SK-N-DZ (cell line): ENCODE data around the gene BLVRA.
"Not testable (repeated sequence)": the region's sequence is repeated elsewhere in the genome, so short reads cannot be mapped to it uniquely, and the experiment has no call there.

Source experiments
- DNase-seq: peaks from one replicate; pipeline ENCODE4 v3.0.0-alpha.2; 2015; ENCODE audit warnings: low spot score

The BLVRA gene

DNA sequence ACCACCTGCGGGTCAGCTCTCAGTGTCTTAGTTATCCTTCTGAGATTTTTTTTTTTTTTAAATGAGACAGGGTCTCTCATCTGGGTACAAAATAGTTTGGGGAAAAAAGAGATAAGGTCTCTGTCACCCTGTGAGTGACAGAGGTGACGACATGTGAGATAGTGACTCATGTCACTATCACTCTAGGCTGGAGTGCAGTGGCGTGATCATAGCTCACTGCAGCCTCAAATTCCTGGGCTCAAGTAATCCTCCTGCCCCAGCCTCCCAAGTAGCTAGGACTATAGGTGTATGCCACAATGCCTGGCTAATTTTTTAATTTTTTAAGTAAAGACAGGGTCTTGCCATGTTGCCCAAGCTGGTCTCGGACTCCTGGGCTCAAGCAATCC lies 10.4 kb downstream of the BLVRA start:
- no peak for DNase-seq

DNA sequence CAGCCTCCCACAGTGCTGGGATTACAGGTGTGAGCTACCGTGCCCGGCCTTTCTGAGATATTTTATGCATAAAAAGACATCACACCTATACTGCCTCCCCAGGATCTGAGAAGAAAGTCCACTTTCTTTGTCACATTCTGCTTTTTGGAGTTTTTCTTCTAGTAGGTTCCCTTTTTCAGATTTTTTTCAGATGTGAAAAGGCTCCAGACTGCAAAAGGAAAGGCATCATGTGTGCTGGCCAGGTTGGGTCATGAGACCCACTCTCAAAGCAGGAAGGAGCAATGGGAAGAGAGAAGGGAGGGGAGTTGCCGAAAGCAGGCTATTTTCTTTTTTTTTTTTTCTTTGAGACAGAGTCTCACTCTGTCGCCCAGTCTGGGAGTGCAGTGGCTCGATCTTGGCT lies 10.8 kb downstream of the BLVRA start:
- DNase-seq = no peak

DNA sequence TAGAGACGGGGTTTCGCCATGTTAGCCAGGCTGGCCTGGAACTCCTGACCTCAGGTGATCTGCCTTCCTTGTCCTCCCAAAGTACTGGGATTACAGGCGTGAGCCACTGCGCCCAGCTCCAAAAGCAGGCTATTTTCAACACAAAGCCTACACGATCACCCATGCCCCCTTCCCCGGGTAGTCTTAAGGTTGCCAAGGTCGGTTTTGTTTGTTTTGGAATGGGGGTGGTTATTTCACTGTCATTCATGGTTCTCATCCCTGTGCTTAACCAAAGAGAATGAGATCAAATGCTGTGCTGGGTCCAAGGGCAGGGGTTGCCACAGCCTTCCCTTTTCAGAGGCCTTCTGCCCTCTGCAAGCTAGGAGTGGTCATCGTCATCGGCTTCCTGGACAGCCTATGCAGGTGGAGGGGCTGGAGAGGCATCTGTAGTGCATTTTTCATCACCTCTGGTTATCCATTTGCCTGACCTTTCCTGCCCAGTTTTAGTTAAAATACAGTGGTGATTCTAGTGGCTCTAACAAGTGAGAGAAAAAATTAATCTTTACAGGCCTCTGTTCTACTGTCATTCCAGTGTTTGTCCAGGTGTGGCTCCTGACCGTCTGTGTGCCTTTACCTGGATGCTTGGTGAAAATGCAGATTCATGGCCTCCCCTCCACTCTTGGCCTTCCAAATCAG lies 11.4 kb downstream of the BLVRA start:
- DNase-seq = no peak

DNA sequence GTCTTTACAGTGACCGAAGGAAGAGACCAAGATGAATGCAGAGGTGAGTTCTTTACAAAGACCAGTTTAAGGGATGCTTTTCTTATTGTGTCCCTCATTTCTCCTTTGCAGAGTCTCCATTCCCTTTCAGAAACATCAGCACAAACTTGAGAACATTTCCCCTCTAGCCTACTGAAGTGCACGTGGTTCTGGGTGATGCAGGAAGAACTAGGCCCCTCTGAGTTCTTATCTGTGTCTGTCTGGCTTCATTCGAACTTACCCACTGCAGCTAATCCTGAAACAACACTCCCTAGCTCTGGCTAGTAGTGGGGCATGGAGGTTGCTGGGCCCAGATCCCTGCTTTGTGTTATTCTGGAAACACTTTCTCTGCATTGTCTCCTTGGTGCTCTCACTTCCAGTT lies 12.6 kb downstream of the BLVRA start:
- DNase-seq = no peak

DNA sequence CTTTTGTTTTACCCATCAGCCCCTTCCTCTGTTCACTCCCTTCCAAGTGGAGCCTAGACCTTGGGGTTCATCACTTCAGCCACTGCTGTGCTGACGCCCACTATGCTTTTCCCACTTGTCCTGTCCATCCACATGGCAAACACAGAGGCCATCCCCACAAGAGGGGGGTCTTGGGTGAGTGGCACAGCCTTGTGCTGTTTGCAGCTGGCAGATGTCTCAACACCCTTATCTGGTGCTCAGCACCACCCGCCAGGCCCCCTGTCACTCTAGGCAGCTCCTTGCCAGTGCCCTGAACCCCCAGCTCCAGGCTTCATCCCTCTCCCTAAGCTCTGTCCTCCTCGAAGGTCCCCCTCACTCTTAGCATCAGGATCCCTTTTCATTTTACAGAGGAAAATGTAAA lies 13.1 kb downstream of the BLVRA start:
- DNase-seq = no peak

DNA sequence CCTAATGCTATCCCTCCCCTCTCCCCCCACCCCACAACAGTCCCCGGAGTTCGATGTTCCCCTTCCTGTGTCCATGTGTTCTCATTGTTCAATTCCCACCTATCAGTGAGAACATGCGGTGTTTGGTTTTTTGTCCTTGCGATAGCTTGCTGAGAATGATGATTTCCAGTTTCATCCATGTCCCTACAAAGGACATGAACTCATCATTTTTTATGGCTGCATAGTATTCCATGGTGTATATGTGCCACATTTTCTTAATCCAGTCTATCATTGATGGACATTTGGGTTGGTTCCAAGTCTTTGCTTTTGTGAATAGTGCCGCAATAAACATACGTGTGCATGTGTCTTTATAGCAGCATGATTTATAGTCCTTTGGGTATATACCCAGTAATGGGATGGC lies 14.8 kb downstream of the BLVRA start:
- DNase-seq = not testable (repeated sequence)

DNA sequence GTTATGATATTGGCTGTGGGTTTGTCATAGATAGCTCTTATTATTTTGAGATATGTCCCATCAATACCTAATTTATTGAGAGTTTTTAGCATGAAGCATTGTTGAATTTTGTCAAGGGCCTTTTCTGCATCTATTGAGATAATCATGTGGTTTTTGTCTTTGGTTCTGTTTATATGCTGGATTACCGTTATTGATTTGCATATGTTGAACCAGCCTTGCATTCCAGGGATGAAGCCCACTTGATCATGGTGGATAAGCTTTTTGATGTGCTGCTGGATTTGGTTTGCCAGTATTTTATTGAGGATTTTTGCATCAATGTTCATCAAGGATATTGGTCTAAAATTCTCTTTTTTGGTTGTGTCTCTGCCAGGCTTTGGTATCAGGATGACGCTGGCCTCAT lies 16.8 kb downstream of the BLVRA start:
- not testable (repeated sequence) for DNase-seq

DNA sequence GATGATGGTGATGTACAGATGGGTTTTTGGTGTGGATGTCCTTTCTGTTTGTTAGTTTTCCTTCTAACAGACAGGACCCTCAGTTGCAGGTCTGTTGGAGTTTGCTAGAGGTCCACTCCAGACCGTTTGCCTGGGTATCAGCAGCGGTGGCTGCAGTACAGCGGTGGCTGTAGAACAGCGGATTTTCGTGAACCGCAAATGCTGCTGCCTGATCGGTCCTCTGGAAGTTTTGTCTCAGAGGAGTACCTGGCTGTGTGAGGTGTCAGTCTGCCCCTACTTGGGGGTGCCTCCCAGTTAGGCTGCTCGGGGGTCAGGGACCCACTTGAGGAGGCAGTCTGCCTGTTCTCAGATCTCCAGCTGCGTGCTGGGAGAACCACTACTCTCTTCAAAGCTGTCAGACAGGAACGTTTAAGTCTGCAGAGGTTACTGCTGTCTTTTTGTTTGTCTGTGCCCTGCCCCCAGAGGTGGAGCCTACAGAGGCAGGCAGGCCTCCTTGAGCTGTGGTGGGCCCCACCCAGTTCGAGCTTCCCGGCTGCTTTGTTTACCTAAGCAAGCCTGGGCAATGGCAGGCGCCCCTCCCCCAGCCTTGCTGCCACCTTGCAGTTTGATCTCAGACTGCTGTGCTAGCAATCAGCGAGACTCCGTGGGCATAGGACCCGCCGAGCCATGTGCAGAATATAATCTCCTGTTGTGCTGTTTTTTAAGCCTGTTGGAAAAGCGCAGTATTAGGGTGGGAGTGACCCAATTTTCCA lies 20.0 kb downstream of the BLVRA start:
- DNase-seq = not testable (repeated sequence)

DNA sequence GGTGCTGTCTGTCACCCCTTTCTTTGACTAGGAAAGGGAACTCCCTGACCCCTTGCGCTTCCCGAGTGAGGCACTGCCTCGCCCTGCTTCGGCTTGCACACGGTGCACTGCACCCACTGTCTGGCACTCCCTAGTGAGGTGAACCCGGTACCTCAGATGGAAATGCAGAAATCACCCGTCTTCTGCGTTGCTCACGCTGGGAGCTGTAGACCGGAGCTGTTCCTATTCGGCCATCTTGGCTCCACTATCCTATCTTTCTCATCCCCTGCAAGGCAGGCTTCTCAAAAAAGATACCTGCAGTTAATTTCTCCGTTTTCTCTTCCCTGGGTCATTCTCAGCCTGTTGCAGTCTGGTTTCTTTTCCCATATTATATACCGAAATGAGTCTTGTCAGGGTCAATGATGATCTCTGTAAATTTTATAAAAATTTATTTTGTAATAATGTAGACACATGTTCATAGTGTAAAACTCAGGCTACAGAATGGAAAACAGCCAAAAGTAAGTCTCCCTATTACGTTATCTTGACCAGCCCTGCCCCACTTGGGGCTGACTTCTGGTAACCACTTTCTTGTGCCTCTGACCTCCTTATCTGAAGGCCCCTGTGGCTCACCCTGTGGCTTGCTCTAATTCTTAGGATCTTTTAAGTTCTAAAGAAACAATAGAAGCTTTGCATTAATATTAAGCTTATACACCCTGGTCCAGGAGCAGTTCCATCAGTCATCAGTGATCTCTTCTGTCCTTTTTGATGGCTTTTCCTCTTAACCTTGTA lies 20.7 kb downstream of the BLVRA start:
- DNase-seq = no peak

DNA sequence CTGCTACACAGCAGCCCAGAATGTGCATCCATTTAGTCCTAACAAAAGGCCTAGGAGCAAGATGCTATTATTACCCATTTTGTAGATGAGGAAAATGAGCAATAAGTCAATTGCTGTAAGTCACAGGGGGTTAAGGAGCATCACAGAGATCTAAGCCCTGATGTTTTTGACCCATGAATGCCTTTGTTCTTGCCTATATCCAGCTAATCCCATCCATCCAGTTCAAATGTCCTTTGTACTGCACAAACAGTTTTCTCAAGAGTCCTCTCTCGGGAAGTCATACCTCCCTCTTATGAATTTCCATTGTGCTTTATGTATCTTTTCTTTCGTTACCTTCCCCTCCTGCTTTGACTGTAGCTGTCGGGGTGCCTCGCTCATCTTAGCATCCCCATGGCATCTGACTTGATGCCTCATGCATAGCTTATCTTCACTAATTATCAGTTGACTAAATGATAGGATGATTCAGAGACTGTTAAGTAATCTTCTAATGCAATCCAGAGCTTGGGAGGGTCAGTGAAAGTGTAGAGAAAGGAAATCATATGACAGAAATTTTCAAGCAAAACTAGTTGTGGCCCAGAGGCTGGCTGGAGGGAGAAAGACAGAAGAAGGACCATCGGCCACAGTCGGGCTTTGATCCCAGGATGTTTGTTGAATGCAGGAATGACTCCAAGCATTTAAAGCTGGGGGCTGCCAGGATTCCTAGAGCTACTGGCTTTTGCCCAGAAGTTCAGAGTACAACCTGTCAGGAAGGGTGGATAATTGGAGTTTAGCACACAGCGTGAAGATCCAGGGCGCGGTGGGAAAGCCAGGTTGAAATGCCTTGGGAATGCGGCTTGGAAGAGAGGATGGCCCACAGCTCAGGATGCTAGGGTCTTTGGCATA lies 23.5 kb downstream of the BLVRA start:
- no peak for DNase-seq

DNA sequence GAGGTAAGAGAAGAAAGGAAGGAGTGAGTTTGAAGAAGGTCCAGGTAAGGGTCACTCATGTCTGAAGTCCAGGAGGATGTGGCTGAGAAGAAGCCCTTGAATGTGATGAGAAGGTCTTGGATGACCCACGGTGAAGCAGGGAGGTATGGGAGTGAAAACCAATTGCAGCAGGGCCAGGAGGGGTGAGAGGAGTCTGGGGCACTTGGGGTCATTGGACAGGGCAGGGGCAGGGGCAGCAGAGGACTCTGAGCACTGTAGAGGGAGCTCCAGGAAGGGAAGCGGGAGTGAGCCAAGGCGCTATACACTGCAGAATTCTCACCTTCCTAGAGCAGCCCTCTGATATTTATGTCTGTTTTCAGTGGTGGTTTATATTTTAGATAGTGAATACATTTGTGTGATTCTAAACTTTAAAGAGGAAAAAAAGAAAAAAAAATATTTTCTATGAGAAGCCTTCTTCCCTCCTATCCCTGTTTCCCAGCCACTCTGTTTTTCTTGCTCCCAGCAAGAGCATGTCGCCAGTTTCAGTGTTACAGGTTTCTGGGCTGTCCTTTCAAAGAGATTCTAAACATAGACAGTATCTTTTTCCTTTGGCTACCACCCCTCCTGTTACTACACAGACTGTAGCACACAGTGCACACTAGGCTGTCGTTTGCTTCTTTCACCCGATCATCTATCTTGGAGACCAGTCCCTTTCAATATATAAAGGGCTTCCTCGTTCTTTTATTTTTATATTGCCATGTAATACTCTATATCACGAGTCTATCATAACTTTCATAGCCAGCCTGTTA lies 24.5 kb downstream of the BLVRA start:
- no peak for DNase-seq

DNA sequence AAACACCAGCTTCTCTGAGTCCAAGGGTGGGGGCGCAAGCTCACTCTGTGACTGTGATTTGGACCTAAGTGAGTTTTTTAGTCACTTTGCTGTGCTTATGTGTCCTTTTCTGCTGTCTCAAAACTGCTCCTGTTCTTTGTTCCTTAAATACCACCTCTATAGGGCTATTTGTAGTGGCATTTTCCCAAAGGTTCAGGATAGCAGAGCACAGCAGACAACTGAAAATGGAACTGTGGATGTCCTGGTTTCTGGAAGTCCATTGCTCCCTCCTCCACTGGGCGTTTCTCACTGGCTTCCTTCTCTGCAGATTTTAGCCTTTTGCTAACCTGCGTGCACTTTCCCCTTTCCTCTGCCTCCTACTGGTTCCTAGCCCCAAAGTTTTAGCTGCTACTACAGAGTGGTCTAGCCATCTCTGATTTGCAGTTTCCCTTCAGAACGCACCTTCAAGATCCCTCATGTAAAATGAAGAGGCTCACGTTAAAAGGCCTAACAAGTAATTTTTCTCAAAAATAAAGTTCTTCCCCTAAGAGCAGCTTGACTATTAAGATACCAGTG lies 25.6 kb downstream of the BLVRA start:
- DNase-seq = no peak

DNA sequence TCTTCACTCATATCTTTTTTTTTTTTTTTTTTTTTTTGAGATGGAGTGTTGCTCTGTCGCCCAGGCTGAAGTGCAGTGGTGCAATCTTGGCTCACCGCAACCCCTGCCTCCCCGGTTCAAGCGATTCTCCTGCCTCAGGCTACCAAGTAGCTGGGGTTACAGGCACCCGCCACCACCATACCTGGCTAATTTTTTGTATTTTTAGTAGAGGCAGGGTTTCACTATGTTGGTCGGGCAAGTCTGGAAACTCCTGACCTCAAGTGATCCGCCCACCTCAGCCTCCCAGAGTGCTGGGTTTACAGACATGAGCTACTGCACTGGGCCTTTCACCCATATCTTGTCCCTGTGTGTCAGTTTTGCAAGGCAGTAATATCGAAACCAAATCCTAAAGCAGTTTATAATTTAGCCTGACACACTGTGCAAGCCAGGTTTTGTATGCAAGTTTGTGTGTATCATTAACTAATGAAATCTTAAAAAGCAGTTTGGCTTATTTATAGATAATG lies 26.2 kb downstream of the BLVRA start:
- not testable (repeated sequence) for DNase-seq

DNA sequence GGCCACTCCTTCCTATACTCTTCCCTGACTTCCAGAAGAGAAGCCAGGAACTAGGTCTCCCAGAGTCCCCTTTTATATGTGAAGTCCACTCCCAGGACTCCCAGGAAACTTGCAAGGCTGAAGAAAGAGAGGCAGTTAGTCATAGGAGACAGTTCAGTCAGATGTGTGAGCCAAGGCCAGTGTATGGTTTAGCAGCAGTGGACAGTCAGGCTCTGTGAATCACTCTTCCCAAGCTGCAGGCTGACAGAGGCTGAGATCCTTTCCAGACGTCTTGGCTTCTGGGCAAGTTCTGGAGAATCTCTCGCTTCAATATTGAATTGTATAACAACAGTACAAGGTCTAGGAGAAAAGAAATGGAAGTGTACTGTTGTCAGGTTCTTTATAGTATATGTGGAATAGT lies 26.9 kb downstream of the BLVRA start:
- DNase-seq = peak; percentile 33

DNA sequence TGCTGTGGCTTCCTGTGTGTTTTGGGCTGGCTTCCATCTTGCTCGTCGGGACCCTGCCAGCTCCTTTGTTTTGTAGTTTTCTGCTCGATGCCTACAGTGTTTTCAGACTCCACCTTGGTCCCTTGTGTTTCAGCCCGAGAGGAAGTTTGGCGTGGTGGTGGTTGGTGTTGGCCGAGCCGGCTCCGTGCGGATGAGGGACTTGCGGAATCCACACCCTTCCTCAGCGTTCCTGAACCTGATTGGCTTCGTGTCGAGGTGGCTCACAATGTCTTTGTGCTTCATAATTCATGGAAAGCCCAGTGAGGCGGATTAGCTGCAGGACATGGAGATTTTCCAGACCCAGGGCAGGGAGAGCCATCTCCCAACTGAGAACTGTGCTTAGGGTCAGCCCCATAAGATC lies 29.3 kb downstream of the BLVRA start:
- no peak for DNase-seq

DNA sequence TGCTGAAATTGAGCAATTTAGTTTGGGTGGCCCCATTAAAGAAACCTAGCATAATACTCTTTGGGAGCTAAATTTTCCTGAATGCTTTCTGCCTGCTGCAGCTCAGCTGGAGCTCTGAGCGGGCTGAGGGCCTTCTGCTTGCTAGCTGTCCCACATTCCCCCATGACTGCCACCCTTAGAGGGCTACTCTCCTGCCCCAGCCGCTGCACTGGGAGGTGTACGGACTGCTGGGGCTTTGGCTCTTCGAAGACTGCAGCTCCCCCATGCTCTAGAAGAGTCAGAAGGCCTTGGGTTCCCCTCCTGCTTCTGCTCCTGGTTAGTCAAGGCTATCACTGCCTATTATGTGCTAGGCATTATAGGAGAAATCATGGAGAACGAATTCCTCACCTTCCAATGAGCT lies 31.5 kb downstream of the BLVRA start:
- no peak for DNase-seq

DNA sequence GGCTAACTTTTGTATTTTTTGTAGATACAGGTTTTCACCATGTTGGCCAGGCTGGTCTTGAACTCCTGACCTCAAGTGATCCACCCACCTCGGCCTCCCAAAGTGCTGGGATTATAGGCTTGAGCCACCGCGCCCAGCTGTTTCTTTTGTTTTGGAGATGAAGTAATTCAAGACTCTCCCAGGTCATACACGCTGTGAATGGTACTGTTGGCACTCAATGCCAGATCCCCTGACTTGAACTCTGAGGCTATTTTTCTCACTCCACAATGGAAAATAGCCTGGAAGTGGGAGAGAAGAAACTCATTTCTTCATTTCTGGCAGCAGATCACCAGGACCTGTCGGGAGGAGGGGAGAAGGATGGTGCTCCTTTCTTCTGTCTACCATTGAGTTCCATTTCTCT lies 32.4 kb downstream of the BLVRA start:
- no peak for DNase-seq

DNA sequence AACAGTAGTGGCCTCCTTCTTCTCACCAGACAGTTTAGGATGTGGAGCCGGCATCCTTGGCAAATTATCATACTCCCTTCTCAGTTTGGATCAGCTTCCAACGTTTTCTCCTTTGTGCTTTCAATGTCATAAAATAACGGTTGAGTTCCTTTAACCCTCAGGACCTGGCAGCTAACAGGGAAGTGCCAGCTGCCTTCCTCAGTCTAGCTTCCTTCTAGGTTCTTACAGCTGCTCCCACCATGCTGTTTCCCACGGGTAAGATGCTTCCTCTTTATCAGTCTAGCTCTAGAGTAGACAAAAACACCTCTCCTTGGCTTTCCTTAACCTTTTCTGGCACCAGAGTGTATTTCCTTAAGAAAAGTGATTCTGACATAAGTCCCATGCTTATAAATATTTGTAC lies 33.2 kb downstream of the BLVRA start:
- no peak for DNase-seq

DNA sequence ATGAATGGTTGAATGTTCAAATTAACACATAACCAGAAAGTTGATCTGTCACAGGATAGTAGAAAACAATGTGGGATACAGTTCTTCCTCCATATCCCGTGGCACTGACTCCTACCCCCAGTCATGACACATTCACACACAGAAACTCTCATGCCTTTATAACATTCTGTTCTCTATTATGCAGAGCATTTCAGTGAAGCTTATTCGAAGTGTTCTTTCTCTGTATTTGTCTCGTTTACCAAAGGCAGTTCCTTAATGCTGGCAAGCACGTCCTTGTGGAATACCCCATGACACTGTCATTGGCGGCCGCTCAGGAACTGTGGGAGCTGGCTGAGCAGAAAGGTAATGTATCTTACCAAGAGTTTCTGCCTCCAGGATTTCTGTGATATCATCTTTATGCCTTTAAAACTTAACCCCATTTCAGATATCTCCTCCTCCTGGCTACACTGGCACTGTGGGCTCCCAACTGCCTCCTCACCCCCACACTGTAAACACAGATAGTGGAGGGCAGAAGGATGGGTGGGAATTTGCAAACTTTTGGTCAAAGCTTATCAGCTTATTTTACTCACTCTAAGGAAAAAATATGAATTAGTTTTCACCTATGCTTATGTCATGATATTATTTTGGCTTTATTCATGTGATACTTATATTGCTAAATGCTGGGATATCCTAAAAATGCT lies 34.1 kb downstream of the BLVRA start:
- DNase-seq = no peak

DNA sequence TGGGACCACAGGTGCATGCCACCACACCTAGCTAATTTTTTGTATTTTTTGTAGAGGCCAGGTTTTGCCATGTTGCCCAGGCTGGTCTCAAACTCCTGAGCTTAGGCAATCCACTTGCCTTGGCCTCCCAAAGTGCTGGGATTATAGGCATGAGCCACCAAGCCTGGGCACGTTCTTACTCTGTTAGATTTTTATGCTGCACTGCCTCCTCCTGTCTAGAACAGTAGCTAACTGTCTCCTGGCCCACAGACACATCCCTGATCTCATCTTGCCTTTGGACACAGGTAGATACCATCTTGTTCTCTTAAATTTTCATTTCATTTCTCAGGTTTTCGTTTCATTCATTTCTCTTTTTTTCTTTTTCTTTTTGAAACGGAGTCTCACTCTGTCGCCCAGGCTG lies 41.1 kb downstream of the BLVRA start:
- DNase-seq = no peak
